NCI-H187 treated with DMSO at 0.1 percent for 48 hours (cell line): ENCODE measurements around the gene APOL6.
"Not testable (repeated sequence)": the region's sequence is repeated elsewhere in the genome, so short reads cannot be mapped to it uniquely, and the experiment has no call there.

Experiments used
- DNase-seq: peaks from one replicate; lab custom pipeline; 2025; lab: John Stamatoyannopoulos, UW

APOL6 gene

DNA sequence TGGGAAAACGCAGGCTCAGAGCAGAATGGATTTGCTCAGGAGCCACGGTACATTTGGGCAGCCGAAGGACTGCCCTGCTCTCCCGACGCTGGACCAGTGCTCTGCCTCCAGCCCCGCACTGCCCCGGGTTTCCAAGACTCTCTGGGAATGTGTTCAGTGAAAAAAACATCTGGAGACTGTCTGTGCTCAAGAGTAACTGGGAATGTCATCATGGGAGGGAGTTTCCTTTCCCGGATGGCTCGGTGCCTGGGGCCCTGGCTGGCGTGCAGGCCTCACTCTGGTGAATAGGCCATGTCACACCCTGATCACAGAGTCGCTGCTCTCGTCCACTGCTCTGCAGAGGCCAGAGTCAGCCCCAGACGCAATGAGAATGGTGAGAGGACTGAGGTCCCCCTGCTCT lies 9.8 kb upstream of the APOL6 start:
- no peak for DNase-seq

DNA sequence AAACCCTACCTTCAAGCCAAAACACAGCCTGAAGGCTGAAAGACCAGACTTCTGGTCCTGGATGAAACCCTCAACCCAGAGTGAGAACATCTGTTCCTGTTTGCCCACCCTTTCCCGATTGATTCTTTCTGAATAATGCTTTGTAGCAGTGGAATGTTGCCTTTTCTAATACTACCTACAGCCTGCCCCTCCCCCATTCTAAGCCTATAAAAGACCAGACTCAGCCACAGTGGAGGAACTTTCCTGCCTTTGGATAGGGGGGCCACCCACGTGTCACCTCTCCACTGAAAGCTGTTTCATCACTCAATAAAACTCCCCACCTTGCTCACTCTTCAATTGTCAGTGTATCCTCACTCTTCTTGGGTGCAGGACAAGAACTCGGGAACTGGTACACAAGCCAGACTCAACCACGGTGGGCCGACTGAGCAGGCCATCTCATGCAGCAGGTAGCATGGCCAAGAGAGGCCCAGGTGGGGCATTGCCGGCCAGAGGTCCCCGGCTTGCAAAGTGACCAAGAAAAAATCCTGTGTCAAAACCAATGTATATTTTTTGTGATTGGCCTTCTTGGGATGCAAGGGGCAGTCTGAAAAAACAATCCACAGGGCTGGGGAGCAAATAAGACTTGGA lies 6.6 kb upstream of the APOL6 start:
- DNase-seq: no peak

DNA sequence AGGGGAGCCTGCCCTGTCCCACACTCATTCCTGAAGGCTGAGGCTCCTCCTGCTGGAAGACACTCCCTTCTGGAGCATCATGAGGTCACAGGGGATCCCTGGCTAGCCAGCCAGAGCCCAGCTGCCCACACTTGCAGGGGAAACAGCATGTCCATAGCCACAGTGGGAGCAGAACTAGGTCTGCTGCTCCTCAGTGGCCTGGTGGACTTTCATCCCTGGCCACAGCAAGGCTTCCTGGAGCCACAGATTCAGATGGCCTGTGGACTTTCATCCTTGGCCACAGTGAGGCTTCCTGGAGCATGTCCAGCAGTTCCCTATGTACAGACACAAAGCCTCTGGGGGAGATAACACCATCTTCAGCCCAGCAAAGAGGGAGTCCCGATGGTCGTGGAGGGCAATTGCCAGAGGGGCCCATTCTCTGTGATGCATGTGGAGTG lies 5.9 kb upstream of the APOL6 start:
- no peak for DNase-seq

DNA sequence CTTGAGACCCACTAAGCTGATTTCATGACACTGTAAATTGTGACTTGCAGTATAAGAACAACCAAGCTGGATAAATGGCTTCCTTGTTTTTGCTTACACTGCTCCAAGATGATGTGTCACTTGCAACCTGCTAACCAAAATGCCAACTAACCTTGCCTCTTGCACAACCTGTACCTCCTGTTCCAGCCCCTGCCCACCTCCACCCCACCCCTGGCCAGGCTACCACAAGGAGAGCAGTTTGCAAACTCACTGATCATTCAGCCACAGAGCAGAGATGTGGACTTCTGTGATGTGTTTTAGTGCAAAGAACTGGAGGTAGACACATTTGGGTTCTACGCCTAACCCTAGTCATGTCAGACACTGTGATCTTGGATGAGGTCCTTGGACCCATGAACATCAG lies 4.3 kb upstream of the APOL6 start:
- DNase-seq: no peak

- no peak for DNase-seq
These were observed 2.6 kb upstream of the APOL6 start for GRCh38 chr22:35645646-35646045.

GRCh38 chr22:35649026-35649553 lies 844 bp downstream of the APOL6 start:
- no peak for DNase-seq

GRCh38 chr22:35649636-35650250 lies 1.5 kb downstream of the APOL6 start:
- no peak for DNase-seq

GRCh38 chr22:35651085-35651484 lies 2.8 kb downstream of the APOL6 start:
- no peak for DNase-seq

DNA sequence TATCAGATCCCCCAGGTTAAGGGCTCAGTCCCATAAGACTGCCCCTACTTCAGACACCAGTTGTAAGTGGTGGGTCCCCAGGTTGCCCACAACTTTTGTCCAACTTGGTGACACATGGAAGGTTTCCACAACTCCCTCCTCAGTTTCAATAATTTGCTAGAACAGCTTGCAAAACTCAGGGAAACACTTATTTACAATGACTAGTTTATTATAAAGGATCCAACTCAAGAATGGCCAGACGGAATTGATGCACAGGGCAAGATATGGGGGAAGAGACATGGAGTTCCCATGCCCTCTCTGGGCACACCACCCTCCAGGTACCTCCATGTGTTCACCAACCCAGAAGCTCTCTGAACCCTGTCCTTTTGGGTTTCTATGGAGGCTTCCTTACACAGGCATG lies 5.6 kb downstream of the APOL6 start:
- no peak for DNase-seq

- no peak for DNase-seq
These were observed 8.1 kb downstream of the APOL6 start for GRCh38 chr22:35656284-35656752.

GRCh38 chr22:35657571-35658312 lies 9.5 kb downstream of the APOL6 start:
- no peak for DNase-seq

- DNase-seq: no peak
These were observed 12.3 kb downstream of the APOL6 start for GRCh38 chr22:35660291-35661127.

DNA sequence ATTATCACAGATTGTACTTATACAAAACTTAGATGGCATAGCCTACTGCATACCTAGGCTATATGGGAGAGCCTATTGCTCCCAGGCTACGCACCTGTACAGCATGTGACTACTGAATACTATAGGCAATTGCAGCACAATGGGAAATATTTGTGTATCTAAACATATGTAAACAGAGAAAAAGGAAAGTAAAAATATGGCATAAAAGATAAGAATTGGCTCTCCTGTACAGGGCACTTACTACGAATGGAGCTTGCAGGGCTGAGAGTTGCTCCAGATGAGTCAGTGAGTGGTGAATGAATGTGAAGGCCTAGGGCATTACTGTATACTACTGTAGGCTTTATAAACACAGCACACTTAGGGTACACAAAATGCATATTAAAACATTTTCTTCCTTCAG lies 13.2 kb downstream of the APOL6 start:
- DNase-seq: no peak

DNA sequence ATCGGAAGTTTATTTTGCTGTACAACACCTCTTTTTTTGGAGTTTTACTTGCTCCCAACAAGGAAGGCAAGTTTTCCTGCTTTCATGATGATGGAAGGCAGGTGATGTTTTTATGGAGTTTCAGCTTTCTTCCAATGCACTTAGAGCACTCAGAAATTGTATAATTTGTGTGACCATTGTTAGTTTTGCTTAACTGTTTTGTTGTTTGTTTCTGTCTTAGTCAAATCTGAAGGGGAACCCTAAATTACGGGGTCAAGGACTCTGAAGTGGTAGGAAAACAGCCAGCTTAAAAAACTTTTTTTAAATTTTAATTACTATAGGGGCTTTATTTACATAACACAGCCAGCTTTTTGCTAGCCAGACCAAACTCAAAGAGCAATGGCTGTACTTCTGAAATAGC lies 14.7 kb downstream of the APOL6 start:
- no peak for DNase-seq

DNA sequence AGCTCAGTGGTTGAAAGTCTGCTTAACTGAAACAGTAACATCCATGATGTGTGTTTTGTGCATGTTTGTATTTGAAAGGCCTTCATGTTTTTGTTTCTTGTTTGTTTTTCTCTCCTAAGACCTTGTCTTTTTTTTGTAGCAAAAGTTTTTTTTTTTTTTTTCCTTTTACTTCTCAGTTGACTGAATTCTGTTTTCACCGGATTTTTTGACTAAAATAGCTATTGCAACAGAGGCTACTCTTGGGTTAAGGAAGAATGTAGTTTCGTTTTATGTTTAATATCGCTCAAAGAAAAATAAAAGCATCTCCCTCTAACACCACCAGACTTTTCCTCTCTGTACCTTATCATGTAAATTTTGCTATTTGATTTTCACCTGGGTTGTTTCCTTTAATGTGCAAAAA lies 15.1 kb downstream of the APOL6 start:
- DNase-seq: no peak

DNA sequence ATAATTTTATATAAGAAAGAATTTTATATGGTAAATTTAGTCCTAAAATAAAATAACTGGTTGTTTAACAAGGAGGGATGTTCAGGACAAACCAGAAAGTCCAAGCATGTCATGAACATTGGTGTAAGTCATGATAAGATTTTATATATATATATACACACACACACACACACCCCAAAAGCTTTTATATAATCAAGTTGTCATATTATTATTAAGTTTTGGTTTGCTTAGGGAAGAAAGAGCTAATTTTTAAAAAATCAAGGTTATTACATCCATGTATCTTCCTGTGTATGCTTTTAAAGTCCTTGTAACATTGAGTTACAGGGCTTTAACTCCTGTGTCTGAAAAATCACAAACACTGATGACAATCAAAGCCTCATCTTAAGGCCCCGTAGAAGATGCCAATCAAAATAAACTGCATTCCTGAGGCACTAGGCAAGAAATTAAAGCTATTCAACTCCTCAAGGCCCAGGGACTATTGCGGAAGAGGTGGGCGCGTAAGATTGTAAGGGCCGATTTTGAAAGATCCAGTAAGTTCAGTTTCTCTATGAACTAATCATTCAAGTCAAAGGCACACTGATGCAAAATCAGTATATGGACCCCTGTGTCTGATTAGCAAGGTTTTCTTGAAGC lies 16.8 kb downstream of the APOL6 start:
- no peak for DNase-seq

- not testable (repeated sequence) for DNase-seq
These were observed 18.5 kb downstream of the APOL6 start for GRCh38 chr22:35666699-35667098.

DNA sequence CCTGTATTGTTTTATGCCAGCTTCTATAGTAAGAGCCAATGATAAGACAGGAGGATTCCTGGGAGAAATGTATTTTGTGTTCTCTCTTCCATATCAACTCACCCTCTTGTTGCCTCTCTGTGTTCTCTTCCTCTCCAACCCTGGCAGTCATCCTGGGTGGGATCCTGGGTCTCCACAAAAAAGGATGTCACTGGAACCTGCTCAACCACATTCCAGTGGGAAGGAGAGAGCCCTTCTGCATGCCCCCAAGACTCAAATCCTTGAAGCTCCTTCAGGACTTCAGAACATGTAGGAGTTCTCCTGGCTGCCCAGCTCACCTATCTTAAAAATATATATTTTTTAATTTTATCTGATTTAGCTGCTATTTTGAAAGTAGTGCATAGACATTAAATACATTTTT lies 26.1 kb downstream of the APOL6 start:
- DNase-seq: no peak

DNA sequence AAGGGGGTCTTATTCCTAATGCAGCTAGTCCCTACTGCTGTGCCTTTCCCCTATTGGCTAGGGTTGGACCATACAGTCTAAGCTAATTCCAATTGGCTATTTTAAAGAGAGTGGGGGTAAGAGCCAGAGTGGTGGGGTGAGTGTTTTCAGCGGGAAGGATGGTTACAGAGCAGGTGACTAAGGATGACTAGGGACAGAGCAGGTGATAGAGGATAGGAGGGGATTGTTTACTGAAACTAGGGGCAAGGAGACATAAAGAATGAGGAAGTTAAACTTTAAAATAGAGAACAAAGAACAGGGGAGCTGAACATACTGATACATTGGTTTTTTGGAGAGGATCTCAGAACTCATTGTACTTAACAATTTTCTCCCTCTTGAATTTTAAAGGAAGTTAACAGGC lies 27.8 kb downstream of the APOL6 start:
- DNase-seq: not testable (repeated sequence)

GRCh38 chr22:35677460-35678187 lies 29.4 kb downstream of the APOL6 start:
- no peak for DNase-seq

GRCh38 chr22:35678836-35679235 lies 30.6 kb downstream of the APOL6 start:
- DNase-seq: no peak
